Measurements from ENCODE around the gene CR1.
"Not testable (repeated sequence)": the region's sequence is repeated elsewhere in the genome, so short reads cannot be mapped to it uniquely, and the experiment has no call there.

Gene CR1

GRCh38 chr1:207628776-207629175 lies 132.8 kb downstream of the CR1 start:
- no peak overlapping the region for H3K4me3 ChIP-seq (ENCODE audit: low read depth, low read length)
- TF ChIP-seq MYC (IDR thresholded peaks at IDR 0.05; ENCODE audit: low read depth, low read length) (no peak), MAX (IDR thresholded peaks at IDR 0.05; ENCODE audit: low read depth, low read length) (no peak), POLR2A (IDR thresholded peaks at IDR 0.05; ENCODE audit: extremely low read depth, insufficient read length) (no peak), CTCF (IDR thresholded peaks at IDR 0.05; ENCODE audit: low read depth, low read length) (no peak)
- no peak for DNase-seq (ENCODE audit: low read depth)

DNA sequence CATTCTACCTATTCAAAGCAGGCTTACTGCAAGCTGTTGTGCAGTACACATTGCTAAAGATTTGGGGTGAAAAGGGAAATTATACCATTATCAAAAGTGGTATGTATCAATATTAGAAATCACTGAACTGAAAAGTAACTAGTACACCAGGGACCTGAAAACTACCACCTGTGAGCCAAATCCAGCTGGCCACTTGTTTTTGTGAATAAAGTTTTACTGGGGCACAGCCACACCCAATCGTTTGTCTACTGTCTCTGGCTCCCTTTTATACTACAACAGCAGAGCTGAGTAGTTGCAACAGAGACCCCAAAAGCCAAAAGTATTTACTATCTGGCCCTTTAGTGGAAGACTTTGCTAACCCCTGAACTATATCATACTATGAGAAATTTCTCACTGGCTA lies 135.2 kb downstream of the CR1 start:
- no peak for TF ChIP-seq MAX (IDR thresholded peaks at IDR 0.05; ENCODE audit: low read depth, low read length)
- TF ChIP-seq CTCF (IDR thresholded peaks at IDR 0.05; ENCODE audit: low read depth, low read length): no peak
- no peak for TF ChIP-seq POLR2A (IDR thresholded peaks at IDR 0.05; ENCODE audit: extremely low read depth, insufficient read length)
- no peak for TF ChIP-seq MYC (IDR thresholded peaks at IDR 0.05; ENCODE audit: low read depth, low read length)
- no peak overlapping the region for H3K4me3 ChIP-seq (ENCODE audit: low read depth, low read length)
- no peak for DNase-seq (ENCODE audit: low read depth)

DNA sequence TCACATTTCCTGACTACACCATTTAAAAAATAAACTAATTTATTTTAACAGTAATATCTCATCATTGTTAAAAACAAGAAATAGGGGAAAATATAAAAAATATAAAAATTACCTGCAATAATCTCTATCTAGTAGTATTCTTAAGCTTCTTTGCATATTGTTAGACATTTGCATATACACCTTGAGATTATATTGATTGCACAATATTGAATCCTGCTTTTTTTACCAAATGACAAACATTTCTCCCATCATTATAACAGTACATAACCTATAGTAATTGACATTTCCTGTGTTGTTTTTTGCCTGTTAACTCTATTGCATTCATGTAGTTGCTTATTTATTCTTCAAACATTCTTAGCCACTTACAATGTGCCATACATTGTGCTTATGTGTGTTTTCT lies 137.3 kb downstream of the CR1 start:
- DNase-seq (ENCODE audit: low read depth): no peak
- H3K4me3 ChIP-seq (ENCODE audit: low read depth, low read length): no peak overlapping the region
- TF ChIP-seq MAX (IDR thresholded peaks at IDR 0.05; ENCODE audit: low read depth, low read length): no peak
- no peak for TF ChIP-seq CTCF (IDR thresholded peaks at IDR 0.05; ENCODE audit: low read depth, low read length)
- no peak for TF ChIP-seq MYC (IDR thresholded peaks at IDR 0.05; ENCODE audit: low read depth, low read length)
- TF ChIP-seq POLR2A (IDR thresholded peaks at IDR 0.05; ENCODE audit: extremely low read depth, insufficient read length): no peak

GRCh38 chr1:207633699-207634289 lies 137.8 kb downstream of the CR1 start:
- DNase-seq (ENCODE audit: low read depth); H3K4me3 ChIP-seq (ENCODE audit: low read depth, low read length): not testable (repeated sequence)

GRCh38 chr1:207634293-207634692 lies 138.3 kb downstream of the CR1 start:
- H3K4me3 ChIP-seq (ENCODE audit: low read depth, low read length); DNase-seq (ENCODE audit: low read depth): not testable (repeated sequence)

- not testable (repeated sequence) for DNase-seq (ENCODE audit: low read depth); H3K4me3 ChIP-seq (ENCODE audit: low read depth, low read length)
Measured at GRCh38 chr1:207635569-207636186, 139.7 kb downstream of the CR1 start.

- DNase-seq (ENCODE audit: low read depth); H3K4me3 ChIP-seq (ENCODE audit: low read depth, low read length): not testable (repeated sequence)
Measured at GRCh38 chr1:207638487-207639145, 142.7 kb downstream of the CR1 start.

DNA sequence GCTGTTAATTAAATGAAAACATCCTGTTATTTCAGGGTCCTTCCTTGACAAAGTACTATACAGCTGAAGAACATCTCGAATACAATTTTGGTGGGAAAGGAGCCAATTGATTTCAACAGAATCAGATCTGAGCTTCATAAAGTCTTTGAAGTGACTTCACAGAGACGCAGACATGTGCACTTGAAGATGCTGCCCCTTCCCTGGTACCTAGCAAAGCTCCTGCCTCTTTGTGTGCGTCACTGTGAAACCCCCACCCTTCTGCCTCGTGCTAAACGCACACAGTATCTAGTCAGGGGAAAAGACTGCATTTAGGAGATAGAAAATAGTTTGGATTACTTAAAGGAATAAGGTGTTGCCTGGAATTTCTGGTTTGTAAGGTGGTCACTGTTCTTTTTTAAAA lies 143.4 kb downstream of the CR1 start:
- not testable (repeated sequence) for DNase-seq (ENCODE audit: low read depth); H3K4me3 ChIP-seq (ENCODE audit: low read depth, low read length)
